ENCODE data around the gene PRRC2A.

The PRRC2A gene

GRCh38 chr6:31620586-31621319 lies at the start of gene PRRC2A:
PRRC2A (plus strand) TSS chr6:31620715; CDS start chr6:31622790, 2,075 bp downstream.
- no peak for DNase-seq

DNA sequence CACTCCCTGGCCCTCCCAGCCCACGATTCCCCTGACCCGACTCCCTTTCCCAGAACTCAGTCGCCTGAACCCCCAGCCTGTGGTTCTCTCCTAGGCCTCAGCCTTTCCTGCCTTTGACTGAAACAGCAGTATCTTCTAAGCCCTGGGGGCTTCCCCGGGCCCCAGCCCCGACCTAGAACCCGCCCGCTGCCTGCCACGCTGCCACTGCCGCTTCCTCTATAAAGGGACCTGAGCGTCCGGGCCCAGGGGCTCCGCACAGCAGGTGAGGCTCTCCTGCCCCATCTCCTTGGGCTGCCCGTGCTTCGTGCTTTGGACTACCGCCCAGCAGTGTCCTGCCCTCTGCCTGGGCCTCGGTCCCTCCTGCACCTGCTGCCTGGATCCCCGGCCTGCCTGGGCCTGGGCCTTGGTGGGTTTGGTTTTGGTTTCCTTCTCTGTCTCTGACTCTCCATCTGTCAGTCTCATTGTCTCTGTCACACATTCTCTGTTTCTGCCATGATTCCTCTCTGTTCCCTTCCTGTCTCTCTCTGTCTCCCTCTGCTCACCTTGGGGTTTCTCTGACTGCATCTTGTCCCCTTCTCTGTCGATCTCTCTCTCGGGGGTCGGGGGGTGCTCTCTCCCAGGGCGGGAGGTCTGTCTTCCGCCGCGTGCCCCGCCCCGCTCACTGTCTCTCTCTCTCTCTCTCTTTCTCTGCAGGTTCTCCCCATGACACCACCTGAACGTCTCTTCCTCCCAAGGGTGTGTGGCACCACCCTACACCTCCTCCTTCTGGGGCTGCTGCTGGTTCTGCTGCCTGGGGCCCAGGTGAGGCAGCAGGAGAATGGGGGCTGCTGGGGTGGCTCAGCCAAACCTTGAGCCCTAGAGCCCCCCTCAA lies 48.2 kb upstream of the PRRC2A start, which contains the start of gene LTA:
Gene LTA (plus strand): TSS at position 249 of the 871 bp plus-strand sequence. CDS start 454 bp downstream, at position 703.
- peak; percentile 73 for DNase-seq

GRCh38 chr6:31573239-31574105 lies 47.0 kb upstream of the PRRC2A start:
- no peak for DNase-seq

DNA sequence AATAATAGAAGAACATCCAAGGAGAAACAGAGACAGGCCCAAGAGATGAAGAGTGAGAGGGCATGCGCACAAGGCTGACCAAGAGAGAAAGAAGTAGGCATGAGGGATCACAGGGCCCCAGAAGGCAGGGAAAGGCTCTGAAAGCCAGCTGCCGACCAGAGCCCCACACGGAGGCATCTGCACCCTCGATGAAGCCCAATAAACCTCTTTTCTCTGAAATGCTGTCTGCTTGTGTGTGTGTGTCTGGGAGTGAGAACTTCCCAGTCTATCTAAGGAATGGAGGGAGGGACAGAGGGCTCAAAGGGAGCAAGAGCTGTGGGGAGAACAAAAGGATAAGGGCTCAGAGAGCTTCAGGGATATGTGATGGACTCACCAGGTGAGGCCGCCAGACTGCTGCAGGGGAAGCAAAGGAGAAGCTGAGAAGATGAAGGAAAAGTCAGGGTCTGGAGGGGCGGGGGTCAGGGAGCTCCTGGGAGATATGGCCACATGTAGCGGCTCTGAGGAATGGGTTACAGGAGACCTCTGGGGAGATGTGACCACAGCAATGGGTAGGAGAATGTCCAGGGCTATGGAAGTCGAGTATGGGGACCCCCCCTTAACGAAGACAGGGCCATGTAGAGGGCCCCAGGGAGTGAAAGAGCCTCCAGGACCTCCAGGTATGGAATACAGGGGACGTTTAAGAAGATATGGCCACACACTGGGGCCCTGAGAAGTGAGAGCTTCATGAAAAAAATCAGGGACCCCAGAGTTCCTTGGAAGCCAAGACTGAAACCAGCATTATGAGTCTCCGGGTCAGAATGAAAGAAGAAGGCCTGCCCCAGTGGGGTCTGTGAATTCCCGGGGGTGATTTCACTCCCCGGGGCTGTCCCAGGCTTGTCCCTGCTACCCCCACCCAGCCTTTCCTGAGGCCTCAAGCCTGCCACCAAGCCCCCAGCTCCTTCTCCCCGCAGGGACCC lies 46.1 kb upstream of the PRRC2A start:
- no peak for DNase-seq

GRCh38 chr6:31575335-31575901 lies 45.1 kb upstream of the PRRC2A start, which contains the start of gene TNF:
TNF (plus strand) TSS chr6:31575565; CDS start chr6:31575742, 177 bp downstream.
- DNase-seq, result peak; percentile 89

GRCh38 chr6:31575952-31576685 lies 44.4 kb upstream of the PRRC2A start:
- no peak for DNase-seq

- peak; percentile 53 for DNase-seq
Measured at GRCh38 chr6:31576897-31577578, 43.5 kb upstream of the PRRC2A start.

GRCh38 chr6:31577579-31577966 lies 42.9 kb upstream of the PRRC2A start:
- no peak for DNase-seq

DNA sequence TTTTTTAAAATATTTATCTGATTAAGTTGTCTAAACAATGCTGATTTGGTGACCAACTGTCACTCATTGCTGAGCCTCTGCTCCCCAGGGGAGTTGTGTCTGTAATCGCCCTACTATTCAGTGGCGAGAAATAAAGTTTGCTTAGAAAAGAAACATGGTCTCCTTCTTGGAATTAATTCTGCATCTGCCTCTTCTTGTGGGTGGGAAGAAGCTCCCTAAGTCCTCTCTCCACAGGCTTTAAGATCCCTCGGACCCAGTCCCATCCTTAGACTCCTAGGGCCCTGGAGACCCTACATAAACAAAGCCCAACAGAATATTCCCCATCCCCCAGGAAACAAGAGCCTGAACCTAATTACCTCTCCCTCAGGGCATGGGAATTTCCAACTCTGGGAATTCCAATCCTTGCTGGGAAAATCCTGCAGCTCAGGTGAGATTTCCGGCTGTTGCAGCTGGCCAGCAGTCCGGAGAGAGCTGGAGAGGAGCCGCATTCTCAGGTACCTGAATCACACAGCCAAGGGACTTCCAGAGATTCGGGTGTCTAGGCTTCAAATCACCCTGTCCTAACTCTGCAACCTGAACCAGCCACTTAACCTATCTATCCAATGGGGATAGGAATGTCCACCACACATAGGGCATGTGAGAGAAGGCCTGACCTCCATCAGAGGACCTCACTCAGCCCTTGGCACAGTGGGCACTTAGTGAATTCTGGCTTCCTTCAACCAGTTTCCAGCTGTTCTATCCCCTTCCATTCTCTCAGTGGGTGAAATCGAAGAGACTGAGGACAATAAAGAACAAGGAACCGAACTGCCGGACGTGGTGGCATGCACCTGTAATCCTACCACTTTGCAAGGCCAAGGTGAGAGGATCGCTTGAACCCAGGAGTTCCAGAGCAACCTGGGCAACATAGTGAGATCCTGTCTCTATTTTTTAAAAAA lies 42.1 kb upstream of the PRRC2A start:
- DNase-seq, result no peak

DNA sequence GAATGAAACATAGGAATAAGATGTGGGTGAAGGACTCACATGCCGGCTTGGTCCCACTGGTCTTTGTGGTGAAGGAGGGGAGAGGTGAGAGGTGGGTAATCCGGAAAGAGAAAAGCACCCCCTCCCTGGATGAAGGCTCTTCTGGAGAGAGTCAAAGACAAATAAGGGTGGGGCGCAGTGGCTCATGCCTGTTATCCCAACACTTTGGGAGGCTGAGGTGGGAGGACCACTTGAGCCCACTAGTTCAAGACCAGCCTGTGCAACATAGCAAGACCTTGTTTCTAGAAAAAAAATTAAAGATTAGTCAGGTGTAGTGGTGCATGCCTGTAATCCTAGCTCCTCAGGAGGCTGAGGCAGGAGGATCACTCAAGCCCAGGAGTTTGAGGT lies 41.4 kb upstream of the PRRC2A start:
- DNase-seq, result no peak

DNA sequence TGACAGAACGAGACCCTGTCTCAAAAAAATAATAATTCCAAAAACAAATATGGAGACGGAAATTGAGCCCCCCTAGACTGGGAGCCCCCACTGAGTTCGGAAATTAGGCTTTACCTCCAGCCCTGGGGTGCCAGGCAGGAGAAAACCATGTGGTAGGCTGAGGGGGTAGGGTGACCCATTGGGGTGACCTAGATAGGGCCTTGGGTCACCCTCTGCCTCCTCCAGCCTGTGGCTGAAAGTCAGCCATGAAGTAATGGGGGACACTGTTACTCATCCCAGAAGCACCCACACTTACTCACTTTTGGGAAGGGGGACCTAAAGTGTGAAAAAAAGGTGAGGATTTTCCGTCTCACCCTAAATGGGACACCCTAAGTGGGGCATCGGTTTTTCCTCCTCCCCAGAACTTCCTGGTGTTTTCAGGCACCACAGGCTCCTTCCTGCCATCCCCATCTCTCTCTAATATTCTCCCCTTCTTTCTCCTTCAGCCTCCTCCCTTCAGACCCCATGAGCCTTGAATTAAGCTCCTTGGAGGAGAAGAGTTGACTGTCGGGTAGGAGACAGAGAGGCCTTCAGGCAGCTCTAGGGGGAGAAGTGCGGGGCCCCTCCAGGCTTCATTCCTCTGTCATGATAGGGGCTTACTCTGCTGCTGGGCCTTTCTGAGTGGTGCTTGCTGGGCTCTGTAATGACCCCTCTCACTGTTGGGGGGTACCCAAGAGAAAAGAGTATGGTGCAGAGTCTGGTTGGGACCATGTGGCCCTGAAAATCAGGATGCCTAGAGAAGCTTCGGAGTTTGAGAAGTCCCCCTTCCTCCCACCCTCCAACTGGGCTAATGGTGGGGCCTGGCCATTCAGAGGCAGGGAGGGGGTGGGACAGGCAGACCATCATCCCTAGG lies 40.7 kb upstream of the PRRC2A start:
- DNase-seq, result no peak

DNA sequence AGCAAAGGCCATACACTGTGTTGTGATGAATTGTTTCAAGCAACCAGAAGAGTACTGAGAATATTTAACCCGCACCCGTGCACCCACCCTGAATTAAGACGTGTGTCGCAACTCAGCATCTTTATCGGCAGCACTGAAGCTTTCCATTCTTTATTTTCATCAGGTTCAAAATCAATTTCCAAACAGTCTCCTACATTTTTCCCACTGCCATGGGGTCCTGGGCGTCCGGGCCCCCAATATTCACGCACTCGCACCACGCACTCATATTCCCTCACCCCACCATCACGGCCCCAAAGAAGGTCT lies 40.1 kb upstream of the PRRC2A start:
- no peak for DNase-seq

DNA sequence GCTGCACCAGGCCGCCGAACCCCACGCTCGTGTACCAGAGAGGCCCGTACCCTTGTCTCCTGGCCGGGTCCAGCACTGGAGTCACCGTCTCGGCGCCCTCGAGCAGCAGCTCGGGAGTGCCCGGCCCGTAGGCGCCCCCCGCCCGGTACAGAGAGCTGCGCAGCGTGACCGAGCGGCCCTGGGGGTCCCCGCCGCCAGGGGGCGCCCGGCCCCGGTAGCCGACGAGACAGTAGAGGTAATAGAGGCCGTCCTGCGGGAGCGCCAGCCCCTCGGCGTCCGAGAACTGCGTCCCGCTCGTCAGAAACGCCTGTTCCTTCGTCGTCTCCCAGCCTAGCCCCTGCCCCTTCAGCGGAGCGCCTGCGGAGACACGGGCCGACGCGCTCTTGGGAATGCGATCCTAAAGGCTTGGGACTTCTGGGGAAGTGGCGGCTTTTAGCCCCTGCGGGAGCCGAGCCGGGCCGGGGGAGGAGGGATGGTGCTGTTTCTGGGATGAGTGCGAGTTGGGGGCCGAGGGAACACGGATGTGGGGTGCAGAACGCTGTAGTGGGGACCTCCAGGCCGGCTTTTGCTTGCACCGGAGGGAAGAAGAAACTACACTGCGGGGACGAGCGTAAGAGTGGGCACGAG lies 39.6 kb upstream of the PRRC2A start:
- peak; percentile 85 for DNase-seq

- DNase-seq, result no peak
Measured at GRCh38 chr6:31581434-31582229, 38.9 kb upstream of the PRRC2A start.

- peak; percentile 86 for DNase-seq
Measured at GRCh38 chr6:31582230-31582643, 38.3 kb upstream of the PRRC2A start, which contains the start of gene LTB. LTB (minus strand) TSS chr6:31582424; CDS start chr6:31582417, 7 bp downstream.

GRCh38 chr6:31585491-31585890 lies 35.0 kb upstream of the PRRC2A start:
- peak; percentile 70 for DNase-seq
